Endodermal cell (in vitro differentiated cells): Measurements from ENCODE around the gene CDK2AP2. TPM values are rescaled to one million over a fixed set of nuclear protein-coding genes. Genes with fewer than 3 reads are reported as not detected.

Experiments
- DNase-seq: peaks from one replicate; pipeline ENCODE4 v3.0.0-alpha.2; 2017
- H3K27ac ChIP-seq: 2 replicates; pipeline ENCODE4 v1.5.1; 2013; ENCODE audit warnings: mild to moderate bottlenecking, low read depth, low read length, moderate library complexity
- H3K27me3 ChIP-seq: 2 replicates; pipeline ENCODE4 v1.6.1; 2013; ENCODE audit warnings: mild to moderate bottlenecking, low read length, moderate library complexity; ENCODE audit not compliant: insufficient read depth, control insufficient read depth, poor library complexity, severe bottlenecking
- H3K36me3 ChIP-seq: 2 replicates; pipeline ENCODE4 v1.7.0; 2013; ENCODE audit warnings: mild to moderate bottlenecking, low read length, moderate library complexity; ENCODE audit not compliant: control insufficient read depth, insufficient read depth
- H3K4me1 ChIP-seq: one replicate; pipeline ENCODE4 v1.7.0; 2013; ENCODE audit warnings: low read length; ENCODE audit not compliant: control insufficient read depth, insufficient read depth
- H3K4me3 ChIP-seq: 2 replicates; pipeline ENCODE4 v1.5.1; 2013; ENCODE audit warnings: mild to moderate bottlenecking, low read length, moderate library complexity
- H3K9ac ChIP-seq: 2 replicates; pipeline ENCODE4 v1.6.1; 2013; ENCODE audit warnings: mild to moderate bottlenecking, low read length, moderate library complexity; ENCODE audit not compliant: poor library complexity, severe bottlenecking; ENCODE audit errors: extremely low read depth
- H3K9me3 ChIP-seq: 2 replicates; pipeline ENCODE4 v1.6.1; 2013; ENCODE audit warnings: mild to moderate bottlenecking, low read length, moderate library complexity; ENCODE audit not compliant: control insufficient read depth
- H3K27ac Mint-ChIP-seq: 2 replicates; pipeline ENCODE4 v1.8.0; 2020; ENCODE audit warnings: mixed read lengths
- H3K27me3 Mint-ChIP-seq: 2 replicates; pipeline ENCODE4 v1.8.0; 2021; ENCODE audit warnings: mild to moderate bottlenecking, mixed read lengths; ENCODE audit not compliant: insufficient read depth
- H3K36me3 Mint-ChIP-seq: 2 replicates; pipeline ENCODE4 v1.8.0; 2020; ENCODE audit warnings: low read depth, mixed read lengths
- H3K4me1 Mint-ChIP-seq: 2 replicates; pipeline ENCODE4 v1.8.0; 2020; ENCODE audit warnings: mixed read lengths
- H3K4me3 Mint-ChIP-seq: 2 replicates; pipeline ENCODE4 v1.8.0; 2020; ENCODE audit warnings: mild to moderate bottlenecking, moderate library complexity, mixed read lengths
- H3K9me3 Mint-ChIP-seq: 2 replicates; pipeline ENCODE4 v1.8.0; 2020; ENCODE audit warnings: mild to moderate bottlenecking, mixed read lengths
- WGBS, 2 experiments: methylation state at CpG; one replicate each; pipeline versions ENCODE4 v1.1.5 to v1.1.7; 2013; ENCODE audit warnings: missing lambda C conversion rate in 2 of 2, mixed read lengths in 1 of 2; ENCODE audit not compliant: insufficient coverage in 1 of 2, insufficient read length in 1 of 2; 5-methylcytosine and 5-hydroxymethylcytosine counted together
- total RNA-seq, 2 donors: library from RNA; stranded (reverse); fragmentation: NEBNext Ultra II Directional in 1 of 2; extraction: Animal tissue kit (Norgen Biotek cat#: 25700) in 1 of 2; gene quantifications; 2 replicates in 1 of 2; 3 replicates in 1 of 2; pipeline ENCODE4 v1.2.1, GENCODE V29; 2021
- TF ChIP-seq, protein P1 (sequence below): fragments of 200-600 bp; sonication (generic); conservative IDR thresholded peaks from 2 replicates; pipeline ENCODE4 v1.5.0; 2021; ENCODE audit warnings: antibody characterized with exemption, mild to moderate bottlenecking

Gene CDK2AP2
- total RNA-seq, 2 donors from 2014 or later = 30.6 to 47.6 TPM

- no peak overlapping the region for H3K9ac ChIP-seq
- WGBS, 2 experiments = 82 to 95% methylated on average over 4 to 8 of the region's 8 CpGs
- Mint-ChIP-seq H3K36me3 (peaks cover under 1% of the 10 kb centered on the region), H3K27ac (no peak overlapping the region), H3K27me3 (no peaks in the 10 kb centered on the region), H3K4me1 (peaks cover 5% of the 10 kb centered on the region), H3K9me3 (no peaks in the 10 kb centered on the region), H3K4me3 (peak overlapping the region; percentile 85)
- H3K4me3 ChIP-seq = no peak overlapping the region
- no peak overlapping the region for H3K27ac ChIP-seq
- TF ChIP-seq, protein P1, sequence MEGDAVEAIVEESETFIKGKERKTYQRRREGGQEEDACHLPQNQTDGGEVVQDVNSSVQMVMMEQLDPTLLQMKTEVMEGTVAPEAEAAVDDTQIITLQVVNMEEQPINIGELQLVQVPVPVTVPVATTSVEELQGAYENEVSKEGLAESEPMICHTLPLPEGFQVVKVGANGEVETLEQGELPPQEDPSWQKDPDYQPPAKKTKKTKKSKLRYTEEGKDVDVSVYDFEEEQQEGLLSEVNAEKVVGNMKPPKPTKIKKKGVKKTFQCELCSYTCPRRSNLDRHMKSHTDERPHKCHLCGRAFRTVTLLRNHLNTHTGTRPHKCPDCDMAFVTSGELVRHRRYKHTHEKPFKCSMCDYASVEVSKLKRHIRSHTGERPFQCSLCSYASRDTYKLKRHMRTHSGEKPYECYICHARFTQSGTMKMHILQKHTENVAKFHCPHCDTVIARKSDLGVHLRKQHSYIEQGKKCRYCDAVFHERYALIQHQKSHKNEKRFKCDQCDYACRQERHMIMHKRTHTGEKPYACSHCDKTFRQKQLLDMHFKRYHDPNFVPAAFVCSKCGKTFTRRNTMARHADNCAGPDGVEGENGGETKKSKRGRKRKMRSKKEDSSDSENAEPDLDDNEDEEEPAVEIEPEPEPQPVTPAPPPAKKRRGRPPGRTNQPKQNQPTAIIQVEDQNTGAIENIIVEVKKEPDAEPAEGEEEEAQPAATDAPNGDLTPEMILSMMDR = no peak
- no peaks in the 10 kb centered on the region for H3K9me3 ChIP-seq
- no peaks in the 10 kb centered on the region for H3K36me3 ChIP-seq
- no peak for DNase-seq
- no peaks in the 10 kb centered on the region for H3K27me3 ChIP-seq
- H3K4me1 ChIP-seq = no peaks in the 10 kb centered on the region
These were observed 37.5 kb downstream of the CDK2AP2 start for GRCh38 chr11:67470337-67471002.

DNA sequence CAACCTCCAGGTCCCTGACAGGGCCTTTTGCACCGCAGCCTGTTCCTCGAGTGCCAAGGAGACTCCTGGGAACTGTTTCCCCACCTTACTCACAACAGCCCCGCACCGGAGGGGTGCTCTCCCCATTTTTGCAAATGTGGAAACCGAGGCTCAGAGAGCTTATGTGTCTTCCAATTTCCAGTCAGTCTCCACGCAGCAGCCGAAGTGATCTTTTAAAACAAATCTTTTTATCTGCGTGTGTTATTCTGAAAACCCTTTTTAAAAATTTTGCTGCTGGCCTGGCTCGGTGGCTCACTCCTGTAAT, 38.5 kb downstream of the CDK2AP2 start:
- H3K9ac ChIP-seq = peak overlapping the region; percentile 35
- TF ChIP-seq, protein P1 = no peak
- no peaks in the 10 kb centered on the region for H3K9me3 ChIP-seq
- WGBS, 2 experiments = 49 to 57% methylated on average over 9 of the region's 9 CpGs
- peaks cover 9% of the 10 kb centered on the region for H3K4me1 Mint-ChIP-seq
- H3K27ac Mint-ChIP-seq = peak overlapping the region; percentile 72
- H3K27ac ChIP-seq = peak overlapping the region; percentile 17
- no peaks in the 10 kb centered on the region for H3K9me3 Mint-ChIP-seq
- H3K36me3 Mint-ChIP-seq = peaks cover 4% of the 10 kb centered on the region
- peak overlapping the region; percentile 85 for H3K4me3 Mint-ChIP-seq
- DNase-seq = no peak
- H3K4me1 ChIP-seq = no peaks in the 10 kb centered on the region
- H3K27me3 ChIP-seq = no peaks in the 10 kb centered on the region
- no peaks in the 10 kb centered on the region for H3K36me3 ChIP-seq
- no peaks in the 10 kb centered on the region for H3K27me3 Mint-ChIP-seq
- H3K4me3 ChIP-seq = peak overlapping the region; percentile 83

GRCh38 chr11:67468759-67469507, 39.0 kb downstream of the CDK2AP2 start, which contains the start of gene TMEM134:
Gene TMEM134 (minus strand): TSS chr11:67469251. CDS start chr11:67469192, 59 bp downstream.
- H3K36me3 Mint-ChIP-seq = peaks cover 4% of the 10 kb centered on the region
- peak within 1 kb of the TSS; percentile 90 for H3K27ac Mint-ChIP-seq
- no peaks in the 10 kb centered on the region for H3K27me3 Mint-ChIP-seq
- peaks cover 9% of the 10 kb centered on the region for H3K4me1 Mint-ChIP-seq
- H3K4me1 ChIP-seq = no peaks in the 10 kb centered on the region
- peak within 1 kb of the TSS; percentile 66 for H3K27ac ChIP-seq
- H3K36me3 ChIP-seq = no peaks in the 10 kb centered on the region
- TF ChIP-seq, protein P1 = peak; percentile 62
- no peaks in the 10 kb centered on the region for H3K9me3 ChIP-seq
- H3K9me3 Mint-ChIP-seq = no peaks in the 10 kb centered on the region
- 1 to 2% methylated on average over 24 to 76 of the region's 76 CpGs for WGBS, 2 experiments
- H3K4me3 Mint-ChIP-seq = peak within 1 kb of the TSS; percentile 85
- H3K27me3 ChIP-seq = no peaks in the 10 kb centered on the region
- DNase-seq = peak; percentile 97
- H3K4me3 ChIP-seq = peak within 1 kb of the TSS; percentile 83
- H3K9ac ChIP-seq = peak within 1 kb of the TSS; percentile 44
